Islet of Langerhans (tissue), 1 donor: Measurements from ENCODE around the gene RTTN.

Source experiments
- FAIRE-seq: peaks from one replicate; lab custom pipeline; 2011; peaks lifted over from hg19 to GRCh38; lab: Jason Lieb, UNC

The RTTN gene

DNA sequence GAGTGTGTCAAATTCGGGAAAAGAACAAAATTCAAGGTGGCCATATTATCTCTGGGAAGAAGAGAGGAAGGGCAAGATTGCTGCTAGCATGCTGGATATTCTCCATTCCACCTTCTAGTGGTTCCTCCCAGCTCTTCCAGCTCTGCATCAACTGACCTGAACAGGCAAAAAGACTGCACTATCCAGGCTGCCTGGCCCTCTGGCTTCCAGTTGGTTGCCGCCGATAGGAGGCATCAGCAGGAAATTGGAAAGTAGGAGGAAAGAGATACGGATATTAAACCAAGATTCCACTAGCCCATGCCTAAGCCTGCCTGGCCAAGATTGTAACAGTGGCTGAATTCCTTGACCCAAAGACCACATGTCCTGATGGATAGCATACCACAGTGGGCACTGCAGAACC is 1.7 kb upstream of the RTTN start:
- FAIRE-seq: no peak

DNA sequence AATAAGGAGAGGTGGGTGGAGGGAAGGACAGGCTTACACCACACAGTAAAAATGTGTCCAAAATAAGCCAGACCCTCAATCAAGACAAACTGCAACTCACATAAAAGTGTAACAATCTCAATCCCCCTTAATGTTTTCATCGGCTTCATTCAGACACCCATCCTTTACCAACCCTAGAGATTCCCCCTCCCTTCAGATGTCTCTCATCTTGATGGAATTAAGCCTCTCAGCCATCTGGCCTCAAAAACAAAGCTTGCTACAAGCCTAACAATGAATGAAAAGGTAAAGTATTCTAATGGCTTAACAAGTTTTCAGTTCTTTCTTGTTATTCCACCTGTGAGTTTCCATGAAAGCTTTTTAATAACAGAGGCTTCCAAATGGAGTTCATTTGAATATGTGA is 5.2 kb downstream of the RTTN start:
- no peak for FAIRE-seq

DNA sequence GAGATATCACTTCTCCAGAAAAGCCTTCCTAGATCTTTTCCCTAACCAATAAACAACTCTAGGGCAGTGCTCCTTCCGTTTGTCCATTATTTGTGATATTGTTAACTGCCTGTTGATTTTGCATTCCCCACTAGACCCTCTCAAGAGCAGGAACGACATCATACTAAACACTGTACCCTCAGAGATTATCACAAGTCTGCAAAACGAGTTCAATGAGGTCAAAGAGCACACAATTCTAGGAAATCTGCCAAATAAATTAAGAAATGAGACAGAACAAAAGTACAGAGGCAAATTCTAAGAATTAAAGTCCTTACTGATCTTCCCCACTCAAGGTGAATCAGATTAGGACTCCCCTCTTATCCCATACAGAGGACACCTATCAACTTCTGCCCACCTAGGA is 7.6 kb downstream of the RTTN start:
- no peak for FAIRE-seq

DNA sequence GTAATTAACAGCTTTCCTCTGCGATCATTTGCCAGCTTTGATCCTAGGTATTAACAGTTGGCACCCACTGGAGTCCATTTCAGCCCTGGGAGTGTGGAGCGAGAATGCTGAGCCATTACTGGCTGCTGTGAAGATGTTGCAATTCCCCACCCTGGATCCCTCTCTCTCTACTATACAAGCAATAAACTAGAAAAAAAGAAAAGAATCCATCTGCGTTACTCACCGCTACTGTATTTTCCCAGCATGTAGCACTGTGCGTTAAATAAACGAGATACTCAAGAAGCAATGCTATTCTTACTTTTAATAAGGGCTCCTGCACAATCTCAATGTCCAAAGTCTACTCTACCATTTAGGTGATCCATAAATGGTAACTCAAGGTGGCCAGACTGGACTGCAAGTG is 8.5 kb downstream of the RTTN start:
- FAIRE-seq: no peak

DNA sequence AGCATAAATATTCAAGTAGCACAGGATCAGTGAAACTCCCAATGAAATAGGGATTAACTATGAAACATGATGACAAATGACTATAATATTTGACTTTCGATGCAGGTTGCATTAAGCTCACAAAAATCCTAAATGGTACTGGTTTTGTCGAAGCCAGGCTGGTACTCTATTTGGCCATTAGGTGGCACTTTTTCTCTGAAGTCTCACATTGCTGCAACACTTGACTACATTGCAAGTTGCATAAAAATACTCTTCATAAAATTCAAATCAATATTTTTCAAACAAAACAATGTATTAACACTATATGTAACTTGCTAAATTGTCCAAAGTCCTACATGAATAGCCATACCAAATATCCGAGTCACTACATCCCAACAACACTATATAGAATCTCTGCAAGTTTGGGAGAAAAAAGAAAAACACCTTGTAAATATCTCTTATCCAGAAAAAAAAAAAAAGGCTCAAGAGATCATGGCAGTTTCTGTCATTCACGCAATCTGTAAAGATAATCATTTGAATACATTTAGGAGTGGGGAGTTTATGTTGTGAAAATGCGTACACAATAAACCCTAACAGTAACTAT is 9.5 kb downstream of the RTTN start:
- peak; percentile 98 for FAIRE-seq

DNA sequence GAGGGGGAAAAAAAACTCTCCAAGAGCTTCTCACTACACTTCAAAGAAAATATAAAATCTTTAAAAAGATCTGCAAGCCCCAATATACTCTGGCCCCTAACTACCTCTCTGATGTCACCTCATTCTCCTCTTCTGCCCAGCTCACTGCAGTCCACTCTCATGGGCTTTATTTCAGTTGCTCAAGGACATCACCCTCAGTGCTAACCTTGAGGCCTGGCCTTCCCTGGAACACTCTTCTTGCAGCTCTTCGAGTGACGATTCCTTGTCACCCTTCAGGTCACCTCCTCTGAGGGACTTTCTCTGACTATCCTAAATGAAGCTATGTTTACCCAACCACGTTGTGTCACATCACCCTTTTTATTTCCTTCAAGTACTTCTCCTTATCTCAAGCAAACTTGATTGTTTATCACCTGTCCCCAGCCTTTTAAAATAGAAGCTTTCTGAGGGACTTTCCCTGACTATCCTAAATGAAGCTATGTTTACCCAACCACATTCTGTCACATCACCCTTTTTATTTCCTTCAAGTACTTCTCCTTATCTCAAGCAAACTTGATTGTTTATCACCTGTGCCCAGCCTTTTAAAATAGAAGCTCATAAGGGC is 10.4 kb downstream of the RTTN start:
- FAIRE-seq: no peak

DNA sequence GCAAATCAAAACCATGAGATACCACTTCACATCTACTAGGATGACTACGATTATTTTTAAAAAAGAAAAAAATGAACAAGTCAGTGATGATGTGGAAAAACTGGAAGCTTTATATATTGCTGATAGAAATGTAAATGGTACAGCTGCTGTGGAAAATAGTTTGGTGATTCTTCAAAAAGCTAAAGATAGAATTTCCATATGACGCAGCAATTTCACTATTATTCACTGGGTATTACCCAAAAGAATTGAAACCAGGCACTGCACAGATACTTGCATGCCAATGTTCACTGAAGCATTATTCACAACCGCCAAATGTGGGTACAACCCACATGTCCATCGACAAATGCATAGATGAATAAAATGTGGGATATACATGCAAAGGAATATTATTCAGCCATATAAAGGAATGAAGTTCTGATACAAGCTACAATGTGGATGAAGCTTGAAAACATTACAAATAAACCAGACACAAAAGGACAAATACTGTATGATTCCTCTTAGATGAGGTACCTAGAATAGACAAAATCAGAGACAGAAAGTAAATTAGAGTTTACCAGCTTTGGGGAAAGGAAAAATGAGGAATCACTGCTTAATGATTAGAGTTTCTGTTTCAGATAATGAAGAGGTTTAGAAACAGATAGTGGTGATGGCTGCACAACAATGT is 11.1 kb downstream of the RTTN start:
- FAIRE-seq: no peak

DNA sequence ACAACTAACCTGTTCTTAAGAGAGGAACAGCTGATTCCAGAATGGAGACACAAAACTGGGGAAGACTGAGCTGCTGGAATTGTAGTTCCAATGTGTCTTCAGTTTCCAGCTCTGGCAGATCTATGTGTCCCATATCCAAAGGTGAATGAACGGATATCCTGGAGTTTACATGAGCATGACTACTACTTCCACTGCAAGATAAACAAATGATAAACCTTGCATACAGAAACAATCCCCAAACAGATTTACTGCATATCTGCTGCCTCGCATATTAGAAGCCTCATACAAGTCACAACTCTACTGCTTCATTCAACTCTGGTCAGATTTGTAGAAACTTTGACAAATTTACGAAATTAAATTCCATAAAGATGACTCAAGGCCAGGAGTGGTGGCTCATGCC is 15.0 kb downstream of the RTTN start:
- FAIRE-seq: no peak

DNA sequence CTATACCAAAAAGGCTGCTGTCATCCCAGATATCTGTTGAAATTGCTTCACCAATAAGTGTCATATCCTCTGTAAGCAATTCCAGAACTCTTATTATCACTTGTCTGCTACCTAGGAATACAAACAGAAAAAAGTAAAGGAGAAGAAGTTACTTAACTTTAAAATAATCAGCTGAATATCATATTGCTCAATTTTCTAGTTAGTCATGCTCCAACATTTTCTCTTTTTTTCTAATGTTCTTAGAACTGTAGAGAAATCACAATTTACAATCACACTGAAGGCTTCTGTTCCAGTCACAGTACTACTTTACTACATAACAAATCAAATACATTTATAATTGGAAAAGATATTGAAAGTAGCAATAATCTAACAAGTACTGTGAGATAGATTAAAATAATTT is 17.4 kb downstream of the RTTN start:
- FAIRE-seq: no peak

DNA sequence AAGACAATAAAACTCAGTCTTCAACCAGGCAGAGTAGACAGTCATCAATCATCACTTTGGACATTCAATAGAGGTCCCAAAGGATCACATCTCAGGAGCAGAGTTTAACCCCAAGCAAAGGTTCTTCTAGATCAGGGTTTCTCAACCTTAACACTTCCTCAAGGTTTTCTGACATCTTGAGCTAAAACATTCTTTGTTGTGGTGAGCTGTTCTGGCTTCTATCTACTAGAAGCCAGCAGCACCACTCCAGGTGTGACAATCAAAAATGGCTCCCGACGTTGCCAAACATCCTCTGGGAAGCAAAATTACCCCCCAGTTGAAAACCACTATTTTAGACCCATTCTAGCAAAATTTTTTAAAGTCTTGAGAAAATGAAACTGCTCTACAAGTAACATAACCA is 22.0 kb downstream of the RTTN start:
- no peak for FAIRE-seq

DNA sequence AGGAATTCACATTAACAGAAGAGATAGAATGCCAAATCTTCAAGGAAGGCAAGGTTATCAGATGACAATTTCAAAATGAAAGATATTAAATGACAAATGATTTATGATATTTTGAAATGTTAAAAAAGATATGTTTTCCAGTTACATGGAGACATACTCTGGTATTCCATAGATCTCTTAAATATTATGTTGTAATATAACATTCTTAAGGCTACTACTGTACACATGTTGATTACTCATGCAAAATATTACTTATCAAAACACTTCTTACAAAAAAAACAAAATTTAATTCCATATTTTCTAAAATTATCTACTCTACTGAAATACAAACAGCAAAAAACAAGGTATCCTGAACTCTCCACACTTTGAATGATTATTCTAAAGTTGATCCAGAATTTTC is 22.9 kb downstream of the RTTN start:
- no peak for FAIRE-seq

DNA sequence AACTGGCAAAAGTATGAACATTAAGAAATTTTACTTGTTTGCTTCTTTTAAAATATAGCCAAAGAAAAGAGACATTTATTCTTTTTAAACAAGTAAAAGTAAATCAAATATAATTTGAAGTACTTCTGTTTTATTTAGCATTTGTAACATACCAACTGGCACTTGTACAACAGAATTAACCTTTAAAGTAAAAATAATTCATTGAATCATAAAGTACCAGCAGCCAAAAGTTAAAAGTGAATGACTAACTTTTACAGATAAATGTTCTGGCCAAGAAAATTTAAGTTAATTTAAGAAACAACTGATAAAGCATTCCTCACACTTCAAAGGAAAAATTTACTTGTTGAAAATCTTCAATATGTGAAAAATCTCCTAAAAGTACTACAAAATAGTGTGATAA is 23.8 kb downstream of the RTTN start:
- FAIRE-seq: peak; percentile 66

DNA sequence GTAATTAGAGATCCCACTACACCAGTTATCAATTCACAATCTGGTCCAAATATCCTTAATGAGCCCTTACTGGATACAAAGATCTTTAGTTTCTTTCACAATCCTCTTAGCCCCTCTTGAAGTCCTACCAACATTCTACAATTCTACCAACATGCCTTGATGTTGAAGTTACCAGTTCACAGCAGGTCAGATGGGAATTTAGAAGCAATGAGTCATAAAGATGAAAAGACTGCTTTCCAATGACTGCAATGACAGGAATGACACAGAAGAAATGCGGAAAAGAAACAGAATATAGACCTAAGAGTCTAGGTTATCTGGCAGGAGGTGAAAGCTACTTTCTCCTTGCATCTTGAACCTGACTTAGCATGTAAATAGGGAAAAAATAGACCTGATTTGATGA is 24.5 kb downstream of the RTTN start:
- no peak for FAIRE-seq

DNA sequence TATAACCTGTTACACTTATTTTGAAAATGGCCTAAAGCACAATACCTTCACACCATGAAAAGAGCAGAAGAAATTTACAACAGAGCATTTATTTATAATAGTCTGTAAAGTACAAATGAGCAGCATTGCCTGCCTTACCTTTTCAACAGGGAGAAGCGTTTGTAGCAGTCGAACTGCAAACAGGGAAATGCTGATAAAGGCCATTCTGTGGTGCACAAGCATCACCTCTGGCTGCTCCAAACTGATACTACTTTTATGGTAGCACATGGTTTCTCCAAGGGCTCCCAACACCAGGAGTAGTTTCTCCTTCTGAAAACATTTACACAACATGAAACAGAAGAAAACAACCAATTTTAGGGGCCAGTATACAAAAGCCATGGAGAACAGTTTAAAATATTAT is 28.9 kb downstream of the RTTN start:
- FAIRE-seq: no peak

DNA sequence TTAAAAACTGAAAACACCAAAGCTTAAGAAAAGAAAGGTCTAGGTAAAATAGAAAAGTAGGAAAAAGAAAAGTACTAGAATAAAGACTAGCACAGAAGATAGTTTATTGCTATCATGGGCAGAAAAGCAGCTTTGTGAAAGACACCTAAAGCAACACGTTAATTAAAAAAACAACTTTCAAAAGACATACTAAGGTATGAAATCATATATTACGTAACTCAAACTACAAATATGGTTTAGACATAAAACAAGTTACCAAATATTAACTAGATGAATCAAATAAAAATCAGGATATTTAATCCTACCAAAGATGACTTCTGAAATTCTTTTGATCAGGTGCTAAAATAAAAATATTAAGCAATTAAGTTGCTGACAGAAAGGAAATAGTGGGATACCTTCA is 30.3 kb downstream of the RTTN start:
- FAIRE-seq: peak; percentile 94

DNA sequence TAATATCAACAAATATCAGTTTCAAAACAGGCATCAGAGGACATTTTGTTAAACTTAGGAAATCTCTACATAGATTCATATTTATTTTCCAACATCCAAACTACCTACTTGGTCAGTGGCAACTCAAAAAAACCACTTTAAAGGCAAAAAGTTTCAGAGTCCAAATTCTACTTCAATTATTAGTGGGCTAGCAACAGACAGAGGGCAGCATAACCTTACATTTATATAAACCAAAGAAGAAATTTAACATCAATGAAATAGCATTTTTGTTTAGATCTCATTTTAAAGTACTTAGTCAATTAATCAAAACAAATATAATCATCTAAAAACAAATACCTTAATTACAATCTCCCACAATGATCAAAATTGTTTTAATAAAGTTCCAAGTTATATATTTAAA is 33.3 kb downstream of the RTTN start:
- peak; percentile 97 for FAIRE-seq

DNA sequence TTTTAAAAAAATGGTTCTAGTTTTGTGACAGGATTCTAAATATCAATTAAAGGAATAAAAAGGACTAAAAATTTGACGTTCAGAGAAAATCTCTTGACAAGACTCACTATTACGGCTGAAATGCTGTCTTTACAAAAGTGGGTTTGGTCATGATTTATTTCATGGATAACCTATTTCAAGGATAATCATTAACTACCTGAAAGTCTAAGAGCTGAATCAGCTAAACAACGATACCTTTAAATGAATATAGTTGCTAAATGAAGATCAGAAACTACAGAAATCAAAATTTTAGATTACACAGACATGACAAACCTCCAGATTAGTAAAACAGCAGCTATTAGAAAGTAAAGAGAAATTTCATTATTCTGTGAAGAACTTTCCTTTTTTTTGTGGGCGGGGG is 35.7 kb downstream of the RTTN start:
- peak; percentile 98 for FAIRE-seq

DNA sequence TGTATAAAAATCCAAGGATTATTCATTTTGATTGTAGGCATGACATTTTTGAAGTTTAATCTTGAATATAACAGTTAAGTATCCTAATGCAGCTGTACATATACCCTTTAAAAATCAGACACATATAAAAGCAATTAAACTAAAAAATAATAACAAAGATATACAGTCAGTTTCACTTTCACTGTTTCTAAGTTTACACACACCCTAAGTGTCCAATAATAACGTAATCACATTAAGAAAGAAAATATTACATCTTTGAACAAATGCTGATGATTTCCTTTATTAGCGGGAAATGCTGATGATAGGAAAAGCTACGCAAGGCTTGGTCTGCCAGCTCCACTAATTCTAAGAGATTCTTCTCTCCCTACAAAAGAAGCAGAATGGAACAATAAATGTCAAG is 38.8 kb downstream of the RTTN start:
- FAIRE-seq: peak; percentile 97

DNA sequence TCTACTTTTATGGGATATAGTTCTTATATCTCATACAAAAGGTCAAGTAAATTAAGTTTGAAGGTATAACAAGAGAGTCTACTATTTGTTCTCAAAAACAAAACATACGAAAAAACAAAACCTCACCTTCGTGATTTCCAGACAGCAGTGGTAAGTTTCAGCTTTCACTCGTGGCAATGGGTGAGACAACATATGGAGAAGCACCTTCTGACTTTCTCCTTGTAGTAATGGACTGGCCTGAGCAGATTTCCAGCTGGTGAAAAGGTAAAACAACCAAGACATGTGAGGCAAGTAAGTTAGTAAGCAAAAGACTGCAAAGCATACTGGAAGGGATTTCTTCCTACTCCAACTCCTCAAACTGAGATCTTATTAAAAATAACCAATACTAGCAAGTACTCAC is 39.6 kb downstream of the RTTN start:
- FAIRE-seq: peak; percentile 78

DNA sequence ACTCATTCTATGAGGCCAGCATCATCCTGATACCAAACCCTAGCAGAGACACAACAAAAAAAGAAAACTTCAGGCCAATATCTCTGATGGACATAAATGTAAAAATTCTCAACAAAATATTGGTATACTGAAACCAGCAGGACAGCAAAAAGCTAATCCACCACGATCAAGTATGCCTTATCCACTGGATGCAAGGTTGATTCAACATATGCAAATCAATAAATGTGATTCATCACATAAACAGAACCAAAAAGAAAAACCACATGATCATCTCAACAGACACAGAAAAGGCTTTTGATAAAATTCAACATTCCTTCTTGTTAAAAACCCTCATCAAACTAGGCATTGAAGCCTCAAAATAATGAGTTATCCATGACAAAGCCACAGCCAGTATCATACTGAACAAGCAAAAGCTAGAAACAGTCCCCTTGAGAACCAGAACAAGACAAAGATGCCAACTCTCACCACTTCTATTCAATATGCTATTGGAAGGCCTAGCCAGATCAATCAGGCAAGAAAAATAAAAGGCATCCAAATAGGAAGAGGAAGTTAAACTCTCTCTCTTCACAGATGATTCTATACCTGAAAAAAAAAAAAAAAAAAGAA is 45.3 kb downstream of the RTTN start:
- no peak for FAIRE-seq

DNA sequence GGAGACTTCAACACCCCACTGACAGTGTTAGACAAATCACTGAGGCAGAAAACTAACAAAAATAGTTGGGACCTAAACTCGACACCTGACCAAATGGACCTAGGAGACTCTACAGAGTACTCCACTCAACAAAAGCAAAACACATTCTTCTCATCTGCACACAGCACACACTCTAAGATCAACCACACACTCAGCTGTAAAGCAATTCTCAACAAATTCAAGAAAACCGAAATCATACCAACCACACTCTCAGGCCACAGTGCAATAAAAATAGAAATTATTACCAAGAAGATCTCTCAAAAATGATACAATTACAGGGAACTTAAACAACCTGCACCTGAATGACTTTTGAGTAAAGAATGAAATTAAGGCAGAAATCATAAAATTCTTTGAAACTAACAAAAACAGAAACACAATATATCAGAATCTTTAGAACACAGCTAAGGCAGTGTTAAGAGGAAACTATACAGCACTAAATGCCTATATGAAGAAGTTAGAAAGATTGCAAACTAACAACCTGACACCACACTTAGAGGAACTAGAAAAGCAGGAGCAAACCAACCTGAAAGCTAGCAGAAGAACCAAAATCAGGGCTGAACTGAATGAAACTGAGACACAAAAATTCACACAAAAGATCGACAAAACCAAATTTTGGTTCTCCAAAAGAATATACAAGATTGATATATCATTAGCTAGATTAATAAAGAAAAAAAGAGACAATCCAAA is 46.3 kb downstream of the RTTN start:
- FAIRE-seq: no peak

DNA sequence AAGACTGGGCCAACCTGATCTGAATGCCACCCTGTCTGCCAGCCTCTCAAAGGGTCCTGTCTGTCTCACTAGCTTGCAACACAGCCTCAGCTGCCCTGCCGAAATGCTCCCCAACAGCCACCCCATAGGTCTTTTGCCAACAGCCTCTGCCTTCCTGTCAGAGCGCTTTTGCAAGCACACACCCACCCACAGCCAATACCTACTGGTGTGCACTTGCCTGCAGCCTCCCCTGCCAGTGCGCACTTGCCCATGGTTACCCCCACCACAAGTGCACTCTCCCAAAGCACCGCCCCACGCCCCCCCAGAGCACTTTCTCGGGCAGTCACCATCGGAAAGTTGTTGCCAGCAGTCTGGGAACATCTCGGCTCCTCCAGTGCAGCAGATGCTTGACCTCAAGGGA is 48.6 kb downstream of the RTTN start:
- FAIRE-seq: no peak

DNA sequence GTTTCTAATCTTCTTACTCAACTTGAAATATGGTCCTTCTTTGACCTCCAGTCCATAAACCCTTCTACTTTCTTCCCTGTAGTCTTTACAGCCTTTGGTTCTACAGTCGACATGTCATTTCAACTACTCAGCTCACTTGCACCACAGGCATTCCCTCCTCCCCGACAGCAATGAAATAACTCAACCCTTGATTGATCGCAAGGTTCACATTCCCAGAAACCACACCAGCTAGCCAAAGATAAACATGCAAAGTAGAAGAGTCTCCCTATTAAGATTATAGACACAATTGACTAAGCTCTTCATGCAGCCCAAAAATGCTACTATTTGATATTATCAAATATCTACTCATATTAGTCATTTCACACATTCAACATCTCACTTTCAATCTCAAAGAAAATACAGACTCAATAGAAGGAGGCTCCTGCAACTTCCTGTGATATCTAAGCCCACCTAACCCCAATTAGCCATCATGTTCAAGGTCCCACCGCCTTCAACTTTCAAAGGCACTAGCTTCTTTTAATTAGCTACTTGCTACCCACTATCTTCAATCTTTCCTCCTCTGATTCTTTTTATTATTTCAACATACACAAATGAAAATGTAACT is 50.8 kb downstream of the RTTN start:
- no peak for FAIRE-seq
